ENCODE results near the gene TAS2R10.

GRCh38 chr12:10801741-10802140 is 24.4 kb downstream of the TAS2R10 start:
- TF ChIP-seq POLR2A (IDR thresholded peaks at IDR 0.05; ENCODE audit: low read depth, low read length) (no peak), POLR2AphosphoS5 (IDR thresholded peaks at IDR 0.05; ENCODE audit: low read depth, low read length) (no peak)
